Endothelial cell of umbilical vein (primary cell): ENCODE measurements around the gene MINDY4B. TPM values are rescaled to one million over a fixed set of nuclear protein-coding genes. Genes with fewer than 3 reads are reported as not detected.

Experiments
- BruUV-seq: library from RNA; stranded (reverse); fragments of 400-500 nt; replicated peaks from 2 replicates; lab custom pipeline; 2021; lab: Mats Ljungman, UMichigan
- CTCF ChIA-PET: fragments of 300-600, 350-600 bp; sonication (Branson Sonifier 250); formaldehyde crosslinking; loops from one replicate; lab custom pipeline; 2021; ENCODE audit warnings: antibody characterized with exemption, inconsistent platforms; lab: Charles Lee
- POLR2A ChIA-PET: fragments of 300-600, 350-600 bp; sonication (Branson Sonifier 250); formaldehyde crosslinking; loops from one replicate; lab custom pipeline; 2021; ENCODE audit warnings: antibody characterized with exemption, inconsistent platforms; lab: Charles Lee
- DNase-seq: peaks from one replicate; pipeline ENCODE4 v3.0.0-alpha.2; 2011; ENCODE audit warnings: low read depth, low spot score
- FAIRE-seq: peaks from 2 replicates; lab custom pipeline; 2011; peaks lifted over from hg19 to GRCh38; lab: Jason Lieb, UNC
- H2AFZ ChIP-seq: 2 replicates; pipeline ENCODE4 v1.6.0; 2012; ENCODE audit warnings: low read depth, low read length, control low read depth, inconsistent platforms
- H3K27ac ChIP-seq: 2 replicates; pipeline ENCODE4 v1.5.1; 2011; ENCODE audit warnings: low read depth, mild to moderate bottlenecking, control low read depth, low read length, moderate library complexity; ENCODE audit not compliant: insufficient read depth
- H3K27me3 ChIP-seq, 2 experiments: 2 replicates each; pipeline versions ENCODE4 v1.6.0 to v1.6.1; 2011; ENCODE audit warnings: low read length in 2 of 2, mixed read lengths in 1 of 2; ENCODE audit not compliant: control insufficient read depth in 2 of 2, insufficient read depth in 2 of 2
- H3K36me3 ChIP-seq, 2 experiments: 2 replicates in 1 of 2; 3 replicates in 1 of 2; pipeline ENCODE4 v1.5.1; 2011; ENCODE audit warnings: low read length in 2 of 2, mild to moderate bottlenecking in 1 of 2, moderate library complexity in 1 of 2; ENCODE audit not compliant: control insufficient read depth in 2 of 2, insufficient read depth in 2 of 2; ENCODE audit errors: extremely low read depth in 1 of 2
- H3K4me1 ChIP-seq: 3 replicates; pipeline ENCODE4 v1.5.1; 2011; ENCODE audit warnings: mild to moderate bottlenecking, low read length; ENCODE audit not compliant: control insufficient read depth, insufficient read depth; ENCODE audit errors: extremely low read depth
- H3K4me2 ChIP-seq: 2 replicates; pipeline ENCODE4 v1.6.1; 2011; ENCODE audit warnings: low read length, control low read depth, mixed read lengths; ENCODE audit not compliant: insufficient read depth
- H3K4me3 ChIP-seq, 3 experiments: fragments of 200-600 bp in 1 of 3; sonication (generic), shearing (Covaris generic) in 1 of 3; replicated peaks in 1 of 3; 2 replicates each; pipeline ENCODE4 v1.5.1; 2011 to 2016; ENCODE audit warnings: control low read depth in 3 of 3, low read length in 3 of 3, mild to moderate bottlenecking in 2 of 3, inconsistent platforms in 1 of 3, low read depth in 1 of 3, moderate library complexity in 1 of 3; ENCODE audit not compliant: insufficient read depth in 1 of 3
- H3K79me2 ChIP-seq: 2 replicates; pipeline ENCODE4 v1.6.0; 2012; ENCODE audit warnings: low read length, inconsistent platforms; ENCODE audit not compliant: control insufficient read depth, insufficient read depth
- H3K9ac ChIP-seq: replicated peaks from 2 replicates; pipeline ENCODE3; 2011; ENCODE audit warnings: low read length, control low read depth; ENCODE audit not compliant: insufficient read depth; ENCODE audit errors: extremely low read depth
- H3K9me1 ChIP-seq: replicated peaks from 3 replicates; pipeline ENCODE4 v1.6.0; 2011; ENCODE audit warnings: mild to moderate bottlenecking, low read length; ENCODE audit not compliant: control insufficient read depth, insufficient read depth; ENCODE audit errors: extremely low read depth
- H3K9me3 ChIP-seq: replicated peaks from 2 replicates; pipeline ENCODE4 v1.5.1; 2012; ENCODE audit warnings: low read length, inconsistent platforms; ENCODE audit not compliant: control insufficient read depth, insufficient read depth
- H4K20me1 ChIP-seq: replicated peaks from 2 replicates; pipeline ENCODE3; 2011; ENCODE audit warnings: mild to moderate bottlenecking, low read length; ENCODE audit not compliant: control insufficient read depth, insufficient read depth; ENCODE audit errors: extremely low read depth
- EZH2 ChIP-seq: IDR thresholded peaks from 2 replicates; pipeline ENCODE4 v1.6.1; 2012; ENCODE audit warnings: borderline replicate concordance, low read depth, mild to moderate bottlenecking, moderate library complexity, low read length, inconsistent platforms; ENCODE audit not compliant: severe bottlenecking
- FOS ChIP-seq: IDR thresholded peaks from 2 replicates; pipeline ENCODE4 v1.6.1; 2011; ENCODE audit warnings: mild to moderate bottlenecking, low read length, moderate library complexity, borderline replicate concordance; ENCODE audit not compliant: insufficient read depth
- GATA2 ChIP-seq: IDR thresholded peaks from 2 replicates; pipeline ENCODE4 v1.7.0; 2011; ENCODE audit warnings: low read depth, mild to moderate bottlenecking, moderate library complexity, mixed read lengths, low read length; ENCODE audit not compliant: insufficient read length, insufficient read depth
- JUN ChIP-seq: IDR thresholded peaks from 2 replicates; pipeline ENCODE4 v1.6.1; 2011; ENCODE audit warnings: borderline replicate concordance, low read depth; ENCODE audit not compliant: insufficient read length, insufficient read depth
- MYC ChIP-seq: IDR thresholded peaks from one replicate; pipeline ENCODE4 v1.6.1; 2011; ENCODE audit warnings: mild to moderate bottlenecking, low read depth, low read length
- POLR2A ChIP-seq: IDR thresholded peaks from 2 replicates; pipeline ENCODE4 v1.6.1; 2012; ENCODE audit warnings: low read depth, mild to moderate bottlenecking, control low read depth, low read length
- POLR2AphosphoS5 ChIP-seq: IDR thresholded peaks from 2 replicates; pipeline ENCODE4 v1.6.1; 2012; ENCODE audit warnings: low read depth, mild to moderate bottlenecking, control low read depth, low read length, moderate library complexity; ENCODE audit not compliant: insufficient read depth
- dilution Hi-C: fragments of 300-500 bp; cut with MboI; formaldehyde crosslinking; loops from one replicate; pipeline ENCODE4 v1.15.0; 2019; ENCODE audit warnings: low sequenced_read_pairs; ENCODE audit not compliant: extremely low pct_ligation_motif_present
- intact Hi-C: fragments of 100-400 bp; cut with micrococcal nuclease; formaldehyde crosslinking; loops from one replicate; pipeline ENCODE4 v1.10.0; 2022
- polyA plus RNA-seq, 4 experiments: library from polyadenylated mRNA; depleted of rRNA in 3 of 4; stranded (reverse) in 3 of 4; unstranded in 1 of 4; fragments of >200 nt; gene quantifications; 2 replicates each; pipeline versions ENCODE4 v1.2.1 to v1.2.3, GENCODE V29; 2011 to 2012; ENCODE audit warnings: missing spikeins in 1 of 4
- total RNA-seq: library from RNA; stranded (reverse); gene quantifications from 2 replicates; pipeline ENCODE4 v1.2.3, GENCODE V29; 2021
- TF ChIP-seq, protein P1 (sequence below): IDR thresholded peaks from 2 replicates; pipeline ENCODE4 v1.6.1; 2011; ENCODE audit not compliant: insufficient read depth, insufficient read length
- TF ChIP-seq, protein P2 (sequence below), 2 donors: IDR thresholded peaks; 1 replicate in 1 of 2; 2 replicates in 1 of 2; pipeline ENCODE4 v1.5.1; 2011; ENCODE audit warnings: low read length in 2 of 2, mild to moderate bottlenecking in 2 of 2, moderate library complexity in 2 of 2, control low read depth in 1 of 2, inconsistent platforms in 1 of 2, low read depth in 1 of 2; ENCODE audit not compliant: insufficient read depth in 1 of 2; ENCODE audit errors: extremely low read depth in 1 of 2

Gene MINDY4B
- total and polyA plus RNA-seq, 2 donors (not counting 3 experiments of a cell fraction or from before 2014, with no cell fraction given): not detected

DNA sequence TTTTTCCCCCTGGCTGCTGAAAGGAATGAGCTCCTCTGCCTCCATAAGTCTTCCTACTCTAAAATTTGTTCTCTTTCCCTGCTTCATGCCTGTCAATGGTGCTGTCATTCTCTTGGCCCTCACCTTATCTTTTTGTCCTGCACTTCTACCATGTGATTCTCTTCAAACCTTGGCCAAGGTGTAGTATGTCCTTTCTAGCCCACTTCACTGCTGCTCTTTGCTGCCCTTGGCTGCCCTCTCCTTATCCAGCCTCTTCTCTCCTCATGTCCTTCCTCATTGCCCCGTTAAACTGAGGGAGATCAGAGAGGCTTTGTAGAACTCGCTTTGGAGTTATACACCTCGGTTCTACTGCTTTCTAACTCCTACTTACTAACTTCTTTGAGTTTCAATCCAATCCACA is 19.7 kb downstream of the MINDY4B start:
- no peak overlapping the region for H3K4me3 ChIP-seq
- H3K79me2 ChIP-seq: no peaks in the 10 kb centered on the region
- FAIRE-seq (no peak), DNase-seq (no peak)
- intact Hi-C loops (no loop called here), dilution Hi-C loops (no loop called here)
- H3K27ac ChIP-seq: no peak overlapping the region
- H3K36me3 ChIP-seq: no peaks in the 10 kb centered on the region
- H3K9me3 ChIP-seq: no peaks in the 10 kb centered on the region
- H3K9ac ChIP-seq: no peak overlapping the region
- no TSS peak for BruUV-seq
- POLR2A ChIA-PET: no interaction called here
- no peaks in the 10 kb centered on the region for H3K4me1 ChIP-seq
- CTCF ChIA-PET: no interaction called here
- H3K27me3 ChIP-seq: peaks cover 0 to 3% of the 10 kb centered on the region in 2 experiments
- TF ChIP-seq EZH2 (no peak), POLR2A (no peak), FOS (no peak), MYC (no peak), POLR2AphosphoS5 (no peak), GATA2 (no peak), JUN (no peak)
- TF ChIP-seq, protein P1, sequence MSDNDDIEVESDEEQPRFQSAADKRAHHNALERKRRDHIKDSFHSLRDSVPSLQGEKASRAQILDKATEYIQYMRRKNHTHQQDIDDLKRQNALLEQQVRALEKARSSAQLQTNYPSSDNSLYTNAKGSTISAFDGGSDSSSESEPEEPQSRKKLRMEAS: no peak
- TF ChIP-seq, protein P2, sequence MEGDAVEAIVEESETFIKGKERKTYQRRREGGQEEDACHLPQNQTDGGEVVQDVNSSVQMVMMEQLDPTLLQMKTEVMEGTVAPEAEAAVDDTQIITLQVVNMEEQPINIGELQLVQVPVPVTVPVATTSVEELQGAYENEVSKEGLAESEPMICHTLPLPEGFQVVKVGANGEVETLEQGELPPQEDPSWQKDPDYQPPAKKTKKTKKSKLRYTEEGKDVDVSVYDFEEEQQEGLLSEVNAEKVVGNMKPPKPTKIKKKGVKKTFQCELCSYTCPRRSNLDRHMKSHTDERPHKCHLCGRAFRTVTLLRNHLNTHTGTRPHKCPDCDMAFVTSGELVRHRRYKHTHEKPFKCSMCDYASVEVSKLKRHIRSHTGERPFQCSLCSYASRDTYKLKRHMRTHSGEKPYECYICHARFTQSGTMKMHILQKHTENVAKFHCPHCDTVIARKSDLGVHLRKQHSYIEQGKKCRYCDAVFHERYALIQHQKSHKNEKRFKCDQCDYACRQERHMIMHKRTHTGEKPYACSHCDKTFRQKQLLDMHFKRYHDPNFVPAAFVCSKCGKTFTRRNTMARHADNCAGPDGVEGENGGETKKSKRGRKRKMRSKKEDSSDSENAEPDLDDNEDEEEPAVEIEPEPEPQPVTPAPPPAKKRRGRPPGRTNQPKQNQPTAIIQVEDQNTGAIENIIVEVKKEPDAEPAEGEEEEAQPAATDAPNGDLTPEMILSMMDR (IDR thresholded peaks at IDR 0.05; ENCODE audit: extremely low read depth in 1 of 2, insufficient read depth in 1 of 2, low read depth in 1 of 2, low read length in 2 of 2): no peak
- no peaks in the 10 kb centered on the region for H3K9me1 ChIP-seq
- no peaks in the 10 kb centered on the region for H4K20me1 ChIP-seq
- H2AFZ ChIP-seq: no peak overlapping the region
- no peak overlapping the region for H3K4me2 ChIP-seq
